ENCODE data around the gene RNU5B-1. TPM values are rescaled to one million over a fixed set of nuclear protein-coding genes. Genes with fewer than 3 reads are reported as not detected.

RNU5B-1 gene
- polyA plus RNA-seq, 1 of the 3 experiments (the other 2 are of a cell fraction): not detected

GRCh38 chr15:65300924-65301441 lies 3.5 kb upstream of the RNU5B-1 start:
- no peak overlapping the region for H3K9ac ChIP-seq
- POLR2A ChIA-PET: interaction anchor here (2.5 kb wide), 1 partner anchor 115 kb away, joined by 10 read pairs; the partner anchor contains the start of gene CLPX
- CTCF ChIA-PET: interaction anchor here (6.0 kb wide), 1 partner anchor 113 kb away, joined by 72 read pairs; the partner anchor contains the start of gene CLPX

GRCh38 chr15:65302061-65302460 lies 2.4 kb upstream of the RNU5B-1 start:
- POLR2A ChIA-PET: no interaction called here
- 89% methylated on average over 13 of the region's 24 CpGs for WGBS (ENCODE audit: low lambda C conversion rate)
- no peak overlapping the region for H3K4me2 ChIP-seq

More at GRCh38 chr15:65300924-65301441, 3.5 kb upstream of the RNU5B-1 start:
- Histone ChIP-seq H3K27me3 (ENCODE audit: insufficient read depth) (no peaks in the 10 kb centered on the region), H3K4me1 (ENCODE audit: control insufficient read depth in 1 of 2, insufficient read depth in 2 of 2, low read depth in 1 of 2, low read length in 1 of 2) (peaks cover 8 to 12% of the 10 kb centered on the region in 2 experiments; a peak in 2 of 4 replicates), H3K79me2 (ENCODE audit: insufficient read depth) (no peaks in the 10 kb centered on the region), H3K27ac (ENCODE audit: low read depth in 2 of 2, low read length in 1 of 2) (no peak overlapping the region), H4K20me1 (ENCODE audit: insufficient read depth) (peaks cover 4% of the 10 kb centered on the region; the same call in 1 of the 2 replicates), H3K9me3 (no peaks in the 10 kb centered on the region), H3K36me3 (replicated peaks in 1 of 2; ENCODE audit: control insufficient read depth in 1 of 2, insufficient read depth in 2 of 2, low read length in 1 of 2) (no peaks in the 10 kb centered on the region), H3K9me2 (no peaks in the 10 kb centered on the region), H3F3A (replicated peaks; ENCODE audit: insufficient read depth) (peaks cover 41% of the 10 kb centered on the region), H3K4me2 (no peak overlapping the region), H2AFZ (ENCODE audit: low read depth) (no peak overlapping the region), H3K4me3 (ENCODE audit: low read depth in 2 of 2, low read length in 1 of 2) (no peak overlapping the region)
- TF ChIP-seq EZH2phosphoT487 (IDR thresholded peaks at IDR 0.05; ENCODE audit: borderline replicate concordance, low read depth) (no peak), MEF2A (IDR thresholded peaks at IDR 0.05; ENCODE audit: borderline replicate concordance, low read depth) (no peak)
- DNase-seq: no peak
- WGBS (ENCODE audit: low lambda C conversion rate): 95% methylated on average over 27 of the region's 36 CpGs

More at GRCh38 chr15:65302061-65302460, 2.4 kb upstream of the RNU5B-1 start:
- Histone ChIP-seq H4K20me1 (ENCODE audit: insufficient read depth) (peaks cover 4% of the 10 kb centered on the region; the same call in 1 of the 2 replicates), H3K4me1 (ENCODE audit: control insufficient read depth in 1 of 2, insufficient read depth in 2 of 2, low read depth in 1 of 2, low read length in 1 of 2) (peaks cover 8 to 10% of the 10 kb centered on the region in 2 experiments; a peak in 2 of 4 replicates), H3K36me3 (replicated peaks in 1 of 2; ENCODE audit: control insufficient read depth in 1 of 2, insufficient read depth in 2 of 2, low read length in 1 of 2) (no peaks in the 10 kb centered on the region), H3K27ac (ENCODE audit: low read depth in 2 of 2, low read length in 1 of 2) (no peak overlapping the region), H3K4me3 (ENCODE audit: low read depth in 2 of 2, low read length in 1 of 2) (no peak overlapping the region), H3K9me3 (no peaks in the 10 kb centered on the region), H3K9ac (no peak overlapping the region), H3K9me2 (no peaks in the 10 kb centered on the region), H2AFZ (ENCODE audit: low read depth) (no peak overlapping the region), H3K27me3 (ENCODE audit: insufficient read depth) (no peaks in the 10 kb centered on the region), H3K79me2 (ENCODE audit: insufficient read depth) (no peaks in the 10 kb centered on the region), H3F3A (replicated peaks; ENCODE audit: insufficient read depth) (peaks cover 39% of the 10 kb centered on the region)
- TF ChIP-seq REST (IDR thresholded peaks at IDR 0.05; ENCODE audit: low read depth, low read length) (no peak), GABPA (IDR thresholded peaks at IDR 0.05; ENCODE audit: low read depth) (no peak), MAX (IDR thresholded peaks at IDR 0.05; ENCODE audit: low read depth) (no peak), CTCF (IDR thresholded peaks at IDR 0.05) (no peak), POLR2AphosphoS5 (IDR thresholded peaks at IDR 0.05; ENCODE audit: low read depth, low read length) (no peak), TCF12 (IDR thresholded peaks at IDR 0.05) (no peak), EP300 (IDR thresholded peaks at IDR 0.05; ENCODE audit: borderline replicate concordance in 1 of 2, low read depth in 1 of 2, low read length in 1 of 2) (no peak), IRF3 (IDR thresholded peaks at IDR 0.05; ENCODE audit: low read depth, low read length) (no peak), RFX5 (IDR thresholded peaks at IDR 0.05; ENCODE audit: low read length) (no peak), FOXJ3 (CRISPR knock-in tag; IDR thresholded peaks at IDR 0.05) (no peak), RXRA (IDR thresholded peaks at IDR 0.05; ENCODE audit: borderline replicate concordance, low read depth) (no peak), NRF1 (IDR thresholded peaks at IDR 0.05; ENCODE audit: low read depth, low read length) (no peak), SMC3 (IDR thresholded peaks at IDR 0.05; ENCODE audit: low read depth, low read length) (no peak), FOXM1 (IDR thresholded peaks at IDR 0.05; ENCODE audit: low read depth) (no peak), TAF1 (IDR thresholded peaks at IDR 0.05; ENCODE audit: borderline replicate concordance, low read depth, low read length) (no peak)
- CTCF ChIA-PET: interaction anchor here (1.6 to 6.0 kb wide), 2 partner anchors 114 to 247 kb away, joined by 3 to 72 read pairs; partner anchors contain the start of gene CLPX
- DNase-seq: no peak

Data from SK-N-SH (cell line).